H1 (cell line): ENCODE results near the gene EVA1C. TPM values are rescaled to one million over a fixed set of nuclear protein-coding genes. Genes with fewer than 3 reads are reported as not detected.

Experiments
- CTCF ChIA-PET: fragments of 300-600 bp; sonication (Branson Sonifier 250); formaldehyde crosslinking; loops from one replicate; lab custom pipeline; 2021; ENCODE audit not compliant: partially characterized antibody; lab: Charles Lee
- POLR2A ChIA-PET: fragments of 300-600 bp; sonication (Branson Sonifier 250); formaldehyde crosslinking; loops from one replicate; lab custom pipeline; 2021; ENCODE audit warnings: inconsistent platforms; ENCODE audit not compliant: partially characterized antibody; lab: Charles Lee
- DNase-seq, 2 experiments: peaks; one replicate each; pipeline versions ENCODE4 v3.0.0 to v3.0.0-alpha.2; 2010 to 2022; ENCODE audit warnings: low spot score in 2 of 2, low read depth in 1 of 2, mixed read lengths in 1 of 2
- FAIRE-seq: peaks from 2 replicates; lab custom pipeline; 2011; peaks lifted over from hg19 to GRCh38; lab: Jason Lieb, UNC
- H2AFZ ChIP-seq: 2 replicates; pipeline ENCODE4 v1.8.1; 2012; ENCODE audit warnings: low read length, inconsistent platforms
- H2AK5ac ChIP-seq: 2 replicates; pipeline ENCODE4 v1.6.1; 2013; ENCODE audit warnings: low read depth, low read length
- H2BK120ac ChIP-seq: replicated peaks from 2 replicates; pipeline ENCODE3; 2013; ENCODE audit warnings: low read depth, low read length, inconsistent platforms
- H2BK12ac ChIP-seq: 2 replicates; pipeline ENCODE4 v1.6.1; 2013; ENCODE audit warnings: low read depth, low read length
- H2BK15ac ChIP-seq: 2 replicates; pipeline ENCODE4 v1.6.1; 2013; ENCODE audit warnings: low read length
- H2BK20ac ChIP-seq: 2 replicates; pipeline ENCODE4 v1.6.1; 2013; ENCODE audit warnings: low read length
- H2BK5ac ChIP-seq: 2 replicates; pipeline ENCODE4 v1.6.1; 2013; ENCODE audit warnings: low read depth, low read length
- H3K14ac ChIP-seq: 2 replicates; pipeline ENCODE4 v1.6.1; 2013; ENCODE audit warnings: inconsistent platforms; ENCODE audit not compliant: insufficient read length
- H3K18ac ChIP-seq: 2 replicates; pipeline ENCODE4 v1.6.1; 2013; ENCODE audit warnings: low read length; ENCODE audit errors: extremely low read depth
- H3K23ac ChIP-seq: 2 replicates; pipeline ENCODE4 v1.6.1; 2013; ENCODE audit warnings: inconsistent platforms; ENCODE audit not compliant: insufficient read length
- H3K23me2 ChIP-seq: 2 replicates; pipeline ENCODE4 v1.6.1; 2013; ENCODE audit warnings: low read depth, low read length
- H3K27ac ChIP-seq: 2 replicates; pipeline ENCODE4 v1.6.1; 2011; ENCODE audit warnings: low read depth, low read length, inconsistent platforms
- H3K27me3 ChIP-seq, 4 experiments: replicated peaks in 1 of 4; 1 replicate in 1 of 4; 2 replicates in 3 of 4; pipeline versions ENCODE4 v1.6.1 to v1.8.1; 2011 to 2013; ENCODE audit warnings: low read length in 3 of 4, mild to moderate bottlenecking in 3 of 4, inconsistent platforms in 2 of 4, mixed read lengths in 2 of 4, moderate library complexity in 1 of 4; ENCODE audit not compliant: control insufficient read depth in 3 of 4, insufficient read depth in 3 of 4; ENCODE audit errors: extremely low read depth in 1 of 4
- H3K36me3 ChIP-seq, 4 experiments: 2 replicates each; pipeline versions ENCODE4 v1.6.1 to v1.8.1; 2011 to 2013; ENCODE audit warnings: mild to moderate bottlenecking in 4 of 4, low read length in 3 of 4, moderate library complexity in 2 of 4, control low read depth in 1 of 4, inconsistent platforms in 1 of 4; ENCODE audit not compliant: insufficient read depth in 4 of 4, control insufficient read depth in 2 of 4
- H3K4ac ChIP-seq: replicated peaks from 2 replicates; pipeline ENCODE3; 2013; ENCODE audit warnings: low read length, low read depth, mixed read lengths, inconsistent platforms; ENCODE audit not compliant: insufficient read length
- H3K4me1 ChIP-seq, 4 experiments: replicated peaks in 1 of 4; 1 replicate in 1 of 4; 2 replicates in 3 of 4; pipeline versions ENCODE4 v1.6.1 to v1.8.1; 2011 to 2013; ENCODE audit warnings: low read length in 3 of 4, inconsistent platforms in 2 of 4, mixed read lengths in 1 of 4; ENCODE audit not compliant: insufficient read depth in 4 of 4, control insufficient read depth in 3 of 4
- H3K4me2 ChIP-seq, 2 experiments: 2 replicates each; pipeline versions ENCODE4 v1.6.1 to v1.8.1; 2011 to 2013; ENCODE audit warnings: low read depth in 2 of 2, low read length in 2 of 2, control low read depth in 1 of 2, inconsistent platforms in 1 of 2, mild to moderate bottlenecking in 1 of 2; ENCODE audit not compliant: insufficient read depth in 1 of 2
- H3K4me3 ChIP-seq, 4 experiments: fragments of 200-600, 300-600 bp in 1 of 4; sonication (generic), shearing (Covaris generic), sonication (Bioruptor Twin) in 1 of 4; 2 replicates each; pipeline versions ENCODE4 v1.5.1 to v1.8.1; 2011 to 2016; ENCODE audit warnings: low read length in 4 of 4, low read depth in 3 of 4, control low read depth in 2 of 4, inconsistent platforms in 2 of 4, mild to moderate bottlenecking in 2 of 4, mixed read lengths in 1 of 4, moderate library complexity in 1 of 4; ENCODE audit not compliant: insufficient read depth in 2 of 4; ENCODE audit errors: extremely low read depth in 1 of 4
- H3K56ac ChIP-seq: replicated peaks from 2 replicates; pipeline ENCODE3; 2013; ENCODE audit warnings: low read depth, mild to moderate bottlenecking, mixed read lengths, low read length, inconsistent platforms; ENCODE audit not compliant: insufficient read length
- H3K79me1 ChIP-seq: 2 replicates; pipeline ENCODE4 v1.6.1; 2013; ENCODE audit warnings: low read depth, low read length, control low read depth
- H3K79me2 ChIP-seq, 2 experiments: 2 replicates each; pipeline versions ENCODE4 v1.6.1 to v1.8.1; 2012 to 2013; ENCODE audit warnings: low read length in 2 of 2, mild to moderate bottlenecking in 2 of 2, inconsistent platforms in 1 of 2; ENCODE audit not compliant: insufficient read depth in 2 of 2, control insufficient read depth in 1 of 2
- H3K9ac ChIP-seq, 4 experiments: replicated peaks in 1 of 4; 1 replicate in 1 of 4; 2 replicates in 3 of 4; pipeline versions ENCODE4 v1.6.1 to v1.8.1; 2011 to 2013; ENCODE audit warnings: low read depth in 3 of 4, low read length in 3 of 4, control low read depth in 2 of 4, mild to moderate bottlenecking in 2 of 4, moderate library complexity in 2 of 4, inconsistent platforms in 1 of 4; ENCODE audit errors: extremely low read depth in 1 of 4
- H3K9me3 ChIP-seq, 2 experiments: 2 replicates each; pipeline versions ENCODE4 v1.6.1 to v1.8.1; 2012 to 2013; ENCODE audit warnings: mild to moderate bottlenecking in 2 of 2, moderate library complexity in 2 of 2, control low read depth in 1 of 2, inconsistent platforms in 1 of 2, low read depth in 1 of 2, low read length in 1 of 2, mixed read lengths in 1 of 2; ENCODE audit not compliant: insufficient read depth in 2 of 2
- H4K20me1 ChIP-seq, 2 experiments: replicated peaks in 1 of 2; 2 replicates each; pipeline versions ENCODE3 to v1.8.1; 2011 to 2013; ENCODE audit warnings: inconsistent platforms in 2 of 2, low read length in 2 of 2, mild to moderate bottlenecking in 1 of 2; ENCODE audit not compliant: insufficient read depth in 2 of 2, control insufficient read depth in 1 of 2
- H4K5ac ChIP-seq: 2 replicates; pipeline ENCODE4 v1.6.1; 2013; ENCODE audit warnings: low read length, low read depth, mixed read lengths, inconsistent platforms; ENCODE audit not compliant: insufficient read length
- H4K8ac ChIP-seq: 2 replicates; pipeline ENCODE4 v1.8.0; 2013; ENCODE audit warnings: mild to moderate bottlenecking, moderate library complexity, low read length, inconsistent platforms; ENCODE audit not compliant: insufficient read depth; ENCODE audit errors: extremely low read depth
- H4K91ac ChIP-seq: replicated peaks from 2 replicates; pipeline ENCODE3; 2013; ENCODE audit warnings: low read length, mixed read lengths, inconsistent platforms; ENCODE audit not compliant: insufficient read length
- BCL11A ChIP-seq, 2 experiments: IDR thresholded peaks; one replicate each; pipeline ENCODE4 v1.6.1; 2011; ENCODE audit warnings: low read depth in 2 of 2, low read length in 2 of 2, mild to moderate bottlenecking in 2 of 2
- CBX5 ChIP-seq: fragments of 300-800, 300-1000 bp; sonication (generic); IDR thresholded peaks from 2 replicates; pipeline ENCODE4 v1.7.1; 2016; ENCODE audit warnings: antibody characterized with exemption, low read length, low read depth
- CHD1 ChIP-seq: IDR thresholded peaks from 2 replicates; pipeline ENCODE4 v1.6.1; 2012; ENCODE audit warnings: low read depth, low read length, improper control_type of control experiment
- EGR1 ChIP-seq: IDR thresholded peaks from 2 replicates; pipeline ENCODE4 v1.6.1; 2011; ENCODE audit warnings: low read depth, low read length, borderline replicate concordance
- JUN ChIP-seq: IDR thresholded peaks from 2 replicates; pipeline ENCODE4 v1.6.1; 2011; ENCODE audit warnings: low read depth, mild to moderate bottlenecking, improper control_type of control experiment, low read length
- MAFK ChIP-seq: IDR thresholded peaks from 2 replicates; pipeline ENCODE4 v1.6.1; 2012; ENCODE audit warnings: low read depth, mild to moderate bottlenecking, improper control_type of control experiment, low read length
- RAD21 ChIP-seq, 2 experiments: IDR thresholded peaks in 1 of 2; conservative IDR thresholded peaks in 1 of 2; 2 replicates each; pipeline ENCODE4 v1.6.1; 2011; ENCODE audit warnings: low read depth in 2 of 2, low read length in 2 of 2, improper control_type of control experiment in 1 of 2, inconsistent platforms in 1 of 2, mild to moderate bottlenecking in 1 of 2, moderate library complexity in 1 of 2
- RFX5 ChIP-seq: IDR thresholded peaks from 2 replicates; pipeline ENCODE4 v1.6.1; 2011; ENCODE audit warnings: low read depth, low read length, improper control_type of control experiment, borderline replicate concordance
- SAP30 ChIP-seq: fragments of 300-600 bp; sonication (generic); IDR thresholded peaks from 2 replicates; pipeline ENCODE4 v1.7.1; 2012; ENCODE audit warnings: low read length, moderate library complexity, mild to moderate bottlenecking, inconsistent platforms; ENCODE audit not compliant: insufficient read depth, insufficient replicate concordance
- SIRT6 ChIP-seq: IDR thresholded peaks from one replicate; pipeline ENCODE4 v1.7.1; 2012; ENCODE audit warnings: low read length, inconsistent platforms
- SP2 ChIP-seq: IDR thresholded peaks from 2 replicates; pipeline ENCODE4 v1.6.1; 2012; ENCODE audit warnings: mild to moderate bottlenecking, low read length, inconsistent platforms
- SRF ChIP-seq: IDR thresholded peaks from 2 replicates; pipeline ENCODE4 v1.6.1; 2011; ENCODE audit warnings: mild to moderate bottlenecking, low read depth, low read length, moderate library complexity
- TAF1 ChIP-seq: IDR thresholded peaks from 2 replicates; pipeline ENCODE4 v1.6.1; 2011; ENCODE audit warnings: mild to moderate bottlenecking, low read depth, low read length
- WGBS, 2 experiments: shearing (Covaris generic) in 1 of 2; methylation state at CpG; one replicate each; pipeline versions ENCODE4 v1.1.6 to v1.1.7; 2013 to 2015; ENCODE audit warnings: low lambda C conversion rate in 2 of 2, mixed read lengths in 2 of 2, inconsistent platforms in 1 of 2, low coverage in 1 of 2, missing lambda C conversion rate in 1 of 2; ENCODE audit not compliant: insufficient replicate concordance in 2 of 2, insufficient coverage in 1 of 2, insufficient read length in 1 of 2; ENCODE audit errors: extremely low coverage in 1 of 2, missing lambda C conversion rate in 1 of 2; 5-methylcytosine and 5-hydroxymethylcytosine counted together
- polyA plus RNA-seq, 7 experiments: library from polyadenylated mRNA; depleted of rRNA in 3 of 7; stranded (reverse) in 5 of 7; unstranded in 2 of 7; fragments of >200 nt in 5 of 7; fragments of 200-250 nt in 2 of 7; gene quantifications; 1 replicate in 5 of 7; 2 replicates in 1 of 7; 4 replicates in 1 of 7; pipeline versions ENCODE4 v1.2.1 to v1.2.3, GENCODE V29; 2011 to 2013; ENCODE audit warnings: missing spikeins in 2 of 7, mixed read lengths in 2 of 7
- total RNA-seq: library from RNA; stranded (reverse); fragmentation: NEBNext Ultra II Directional; extraction: Animal tissue kit (Norgen Biotek cat#: 25700); gene quantifications from 2 replicates; pipeline ENCODE4 v1.2.1, GENCODE V29; 2021

Gene EVA1C
- total and polyA plus RNA-seq, 2 of the 8 experiments (the other 6 are each of a cell fraction or from before 2014, with no cell fraction given), result 2.6 to 3.6 TPM

- no peak for TF ChIP-seq EGR1
- no peak for TF ChIP-seq SIRT6
- no peak for TF ChIP-seq SP2
- no peak for TF ChIP-seq RAD21 (IDR thresholded peaks at IDR 0.05 in 1 of 2, conservative IDR thresholded peaks at IDR 0.05 in 1 of 2; ENCODE audit: low read depth in 2 of 2, low read length in 2 of 2)
- no peak for TF ChIP-seq CHD1
- TF ChIP-seq TAF1, result no peak
- TF ChIP-seq JUN, result no peak
- no peak for TF ChIP-seq RFX5
- TF ChIP-seq BCL11A (IDR thresholded peaks at IDR 0.05; ENCODE audit: low read depth in 2 of 2, low read length in 2 of 2), result no peak
- no peak for TF ChIP-seq CBX5
- TF ChIP-seq SAP30, result no peak
- no peak for TF ChIP-seq SRF
- no peak for TF ChIP-seq MAFK
- Histone ChIP-seq H4K20me1 (no peaks in the 10 kb centered on the region), H2BK120ac (no peak overlapping the region), H2BK20ac (no peak overlapping the region), H4K5ac (no peak overlapping the region), H3K4me2 (no peak overlapping the region), H4K8ac (no peak overlapping the region), H3K18ac (no peak overlapping the region), H4K91ac (no peak overlapping the region), H2BK5ac (no peak overlapping the region), H3K9ac (no peak overlapping the region), H2AFZ (no peak overlapping the region), H3K9me3 (no peaks in the 10 kb centered on the region), H3K36me3 (no peaks in the 10 kb centered on the region), H3K79me1 (no peaks in the 10 kb centered on the region), H3K56ac (no peak overlapping the region), H3K14ac (no peak overlapping the region), H3K79me2 (no peaks in the 10 kb centered on the region), H3K23ac (no peak overlapping the region), H3K23me2 (no peaks in the 10 kb centered on the region), H2BK12ac (no peak overlapping the region), H3K27ac (no peak overlapping the region), H3K4ac (no peak overlapping the region), H3K4me3 (no peak overlapping the region), H3K4me1 (no peaks in the 10 kb centered on the region), H2BK15ac (no peak overlapping the region), H3K27me3 (no peaks in the 10 kb centered on the region), H2AK5ac (no peak overlapping the region)
- DNase-seq, result no peak
- no peak for FAIRE-seq
- CTCF ChIA-PET, result interaction anchor here (1.0 kb wide), 1 partner anchor 143 kb away, joined by 3 read pairs; no protein-coding TSS in a partner anchor
- WGBS, 2 experiments, result 98% methylated on average over 3 of the region's 4 CpGs; no CpG with 5 or more reads in 1 of the 2 experiments
- POLR2A ChIA-PET, result no interaction called here
These were observed 132.2 kb downstream of the EVA1C start for GRCh38 chr21:32544697-32545096.
